ENCODE measurements around the gene DRAM1.
A peak's percentile ranks its signal among the peaks of the same experiment; 100 is the strongest.

DNA sequence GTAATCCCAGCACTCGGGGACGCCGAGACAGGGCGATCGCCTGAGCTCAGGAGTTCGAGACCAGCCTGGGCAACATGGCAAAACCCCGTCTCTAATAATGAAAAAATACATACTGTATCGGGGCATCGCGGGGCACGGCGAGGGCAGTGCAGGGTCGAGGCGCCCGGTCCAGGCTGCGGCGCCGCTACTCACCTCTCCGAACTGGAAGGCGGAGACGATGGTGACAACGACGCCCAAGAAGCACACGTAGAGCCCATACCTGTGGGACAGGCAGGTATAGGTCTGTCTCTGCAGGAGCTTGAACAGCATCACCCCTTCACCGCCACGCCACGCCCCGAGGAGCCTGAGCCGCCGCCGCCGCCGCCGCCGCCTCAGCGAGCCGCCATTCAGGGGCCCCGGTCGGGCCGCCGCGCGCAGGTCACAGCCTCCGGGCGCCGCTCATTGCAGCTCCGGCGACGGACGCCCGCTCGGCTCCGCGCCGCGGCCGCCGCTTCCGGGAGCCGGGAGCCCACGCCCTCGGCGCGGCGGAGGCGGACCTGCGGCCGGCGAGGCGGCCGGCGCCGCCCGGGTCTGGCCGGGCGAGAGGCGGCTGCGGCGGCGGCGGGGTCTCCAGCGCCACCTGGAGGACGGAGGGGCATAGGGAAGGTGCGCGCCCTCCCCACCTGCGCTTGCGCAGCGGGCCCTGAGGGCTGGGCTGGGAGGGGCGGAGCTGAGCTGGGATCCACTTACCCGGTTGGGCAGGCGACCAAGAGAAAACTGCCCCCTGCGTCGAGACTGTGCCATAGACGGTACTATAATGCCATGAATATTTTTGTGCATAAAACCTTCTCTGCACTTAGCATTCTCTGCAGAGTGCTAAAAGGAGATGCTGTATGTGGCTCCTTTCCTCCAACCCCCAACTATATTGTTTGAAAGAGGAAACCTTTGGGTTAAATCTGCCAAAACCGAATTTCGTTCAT lies 46.7 kb upstream of the DRAM1 start, which contains the start of gene GNPTAB:
- TF ChIP-seq POLR2A (IDR thresholded peaks at IDR 0.05) = no peak
- TF ChIP-seq, protein P1, sequence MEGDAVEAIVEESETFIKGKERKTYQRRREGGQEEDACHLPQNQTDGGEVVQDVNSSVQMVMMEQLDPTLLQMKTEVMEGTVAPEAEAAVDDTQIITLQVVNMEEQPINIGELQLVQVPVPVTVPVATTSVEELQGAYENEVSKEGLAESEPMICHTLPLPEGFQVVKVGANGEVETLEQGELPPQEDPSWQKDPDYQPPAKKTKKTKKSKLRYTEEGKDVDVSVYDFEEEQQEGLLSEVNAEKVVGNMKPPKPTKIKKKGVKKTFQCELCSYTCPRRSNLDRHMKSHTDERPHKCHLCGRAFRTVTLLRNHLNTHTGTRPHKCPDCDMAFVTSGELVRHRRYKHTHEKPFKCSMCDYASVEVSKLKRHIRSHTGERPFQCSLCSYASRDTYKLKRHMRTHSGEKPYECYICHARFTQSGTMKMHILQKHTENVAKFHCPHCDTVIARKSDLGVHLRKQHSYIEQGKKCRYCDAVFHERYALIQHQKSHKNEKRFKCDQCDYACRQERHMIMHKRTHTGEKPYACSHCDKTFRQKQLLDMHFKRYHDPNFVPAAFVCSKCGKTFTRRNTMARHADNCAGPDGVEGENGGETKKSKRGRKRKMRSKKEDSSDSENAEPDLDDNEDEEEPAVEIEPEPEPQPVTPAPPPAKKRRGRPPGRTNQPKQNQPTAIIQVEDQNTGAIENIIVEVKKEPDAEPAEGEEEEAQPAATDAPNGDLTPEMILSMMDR (IDR thresholded peaks at IDR 0.05) = peak; percentile 49 to 88 (median 67)
